ENCODE results near the gene PLD2.
"Not testable (repeated sequence)": the region's sequence is repeated elsewhere in the genome, so short reads cannot be mapped to it uniquely, and the experiment has no call there.

Gene PLD2

GRCh38 chr17:4852567-4853207 is 45.7 kb downstream of the PLD2 start:
- H3K9ac ChIP-seq (ENCODE audit: low read depth, low read length), result no peak overlapping the region
- H3K4me3 ChIP-seq (ENCODE audit: low read length), result no peak overlapping the region
- H3K9me3 ChIP-seq (ENCODE audit: insufficient read depth, low read depth, low read length), result no peaks in the 10 kb centered on the region
- peaks cover 40% of the 10 kb centered on the region for H3K4me1 ChIP-seq (ENCODE audit: insufficient read depth, low read length)
- H3K27me3 ChIP-seq (ENCODE audit: insufficient read depth, low read length), result no peaks in the 10 kb centered on the region
- H3K36me3 ChIP-seq (ENCODE audit: insufficient read depth, low read depth, low read length), result no peaks in the 10 kb centered on the region
- no peak overlapping the region for H3K27ac ChIP-seq (ENCODE audit: low read length)

GRCh38 chr17:4853208-4853671 is 46.3 kb downstream of the PLD2 start:
- H3K27me3 ChIP-seq (ENCODE audit: insufficient read depth, low read length), result no peaks in the 10 kb centered on the region

GRCh38 chr17:4854111-4854681 is 47.2 kb downstream of the PLD2 start:
- Histone ChIP-seq H3K9ac (ENCODE audit: low read depth, low read length) (peak overlapping the region; percentile 0; the same call in 1 of the 2 replicates), H3K4me3 (ENCODE audit: low read length) (no peak overlapping the region), H3K27me3 (ENCODE audit: insufficient read depth, low read length) (no peaks in the 10 kb centered on the region), H3K4me1 (ENCODE audit: insufficient read depth, low read length) (peaks cover 46% of the 10 kb centered on the region), H3K27ac (ENCODE audit: low read length) (no peak overlapping the region), H3K9me3 (ENCODE audit: insufficient read depth, low read depth, low read length) (no peaks in the 10 kb centered on the region), H3K36me3 (ENCODE audit: insufficient read depth, low read depth, low read length) (no peaks in the 10 kb centered on the region)

More at GRCh38 chr17:4853208-4853671, 46.3 kb downstream of the PLD2 start:
- H3K9ac ChIP-seq (ENCODE audit: low read depth, low read length), result no peak overlapping the region
- H3K36me3 ChIP-seq (ENCODE audit: insufficient read depth, low read depth, low read length), result no peaks in the 10 kb centered on the region
- peaks cover 44% of the 10 kb centered on the region for H3K4me1 ChIP-seq (ENCODE audit: insufficient read depth, low read length)
- no peak overlapping the region for H3K4me3 ChIP-seq (ENCODE audit: low read length)
- H3K9me3 ChIP-seq (ENCODE audit: insufficient read depth, low read depth, low read length), result no peaks in the 10 kb centered on the region
- H3K27ac ChIP-seq (ENCODE audit: low read length), result no peak overlapping the region

GRCh38 chr17:4856271-4856936 is 49.5 kb downstream of the PLD2 start:
- Histone ChIP-seq H3K27ac (ENCODE audit: low read length) (no peak overlapping the region), H3K4me3 (ENCODE audit: low read length) (no peak overlapping the region), H3K36me3 (ENCODE audit: insufficient read depth, low read depth, low read length) (peaks cover 7% of the 10 kb centered on the region; the same call in 1 of the 2 replicates), H3K4me1 (ENCODE audit: insufficient read depth, low read length) (peaks cover 44% of the 10 kb centered on the region), H3K9me3 (ENCODE audit: insufficient read depth, low read depth, low read length) (no peaks in the 10 kb centered on the region), H3K9ac (ENCODE audit: low read depth, low read length) (no peak overlapping the region), H3K27me3 (ENCODE audit: insufficient read depth, low read length) (no peaks in the 10 kb centered on the region)

- H3K9me3 ChIP-seq (ENCODE audit: insufficient read depth, low read depth, low read length), result no peaks in the 10 kb centered on the region
- H3K9ac ChIP-seq (ENCODE audit: low read depth, low read length), result peak overlapping the region; percentile 12; the same call in 1 of the 2 replicates
- H3K4me3 ChIP-seq (ENCODE audit: low read length), result no peak overlapping the region
- H3K4me1 ChIP-seq (ENCODE audit: insufficient read depth, low read length), result peaks cover 44% of the 10 kb centered on the region
- no peak overlapping the region for H3K27ac ChIP-seq (ENCODE audit: low read length)
- no peaks in the 10 kb centered on the region for H3K27me3 ChIP-seq (ENCODE audit: insufficient read depth, low read length)
- peaks cover 7% of the 10 kb centered on the region; the same call in 1 of the 2 replicates for H3K36me3 ChIP-seq (ENCODE audit: insufficient read depth, low read depth, low read length)
These were observed 50.0 kb downstream of the PLD2 start for GRCh38 chr17:4856937-4857314.

GRCh38 chr17:4857347-4857746 is 50.4 kb downstream of the PLD2 start:
- H3K4me1 ChIP-seq (ENCODE audit: insufficient read depth, low read length), result peaks cover 44% of the 10 kb centered on the region
- not testable (repeated sequence) for H3K9me3 ChIP-seq (ENCODE audit: insufficient read depth, low read depth, low read length); H3K27me3 ChIP-seq (ENCODE audit: insufficient read depth, low read length); H3K36me3 ChIP-seq (ENCODE audit: insufficient read depth, low read depth, low read length); H3K4me3 ChIP-seq (ENCODE audit: low read length)
- peak overlapping the region; percentile 51; the same call in 1 of the 2 replicates for H3K9ac ChIP-seq (ENCODE audit: low read depth, low read length)
- H3K27ac ChIP-seq (ENCODE audit: low read length), result peak overlapping the region; percentile 28

- no peaks in the 10 kb centered on the region for H3K9me3 ChIP-seq (ENCODE audit: insufficient read depth, low read depth, low read length)
- H3K27ac ChIP-seq (ENCODE audit: low read length), result peak overlapping the region; percentile 32
- H3K9ac ChIP-seq (ENCODE audit: low read depth, low read length), result peak overlapping the region; percentile 51; the same call in 1 of the 2 replicates
- peak overlapping the region; percentile 43; the same call in 1 of the 2 replicates for H3K4me3 ChIP-seq (ENCODE audit: low read length)
- H3K4me1 ChIP-seq (ENCODE audit: insufficient read depth, low read length), result peaks cover 44% of the 10 kb centered on the region
- peaks cover 7% of the 10 kb centered on the region; the same call in 1 of the 2 replicates for H3K36me3 ChIP-seq (ENCODE audit: insufficient read depth, low read depth, low read length)
- no peaks in the 10 kb centered on the region for H3K27me3 ChIP-seq (ENCODE audit: insufficient read depth, low read length)
These were observed 51.3 kb downstream of the PLD2 start for GRCh38 chr17:4858068-4858881.

- Histone ChIP-seq H3K27ac (ENCODE audit: low read length) (peak overlapping the region; percentile 32), H3K4me3 (ENCODE audit: low read length) (no peak overlapping the region; the same call in 1 of the 2 replicates), H3K9ac (ENCODE audit: low read depth, low read length) (peak overlapping the region; percentile 32; the same call in 1 of the 2 replicates), H3K4me1 (ENCODE audit: insufficient read depth, low read length) (peaks cover 38% of the 10 kb centered on the region), H3K36me3 (ENCODE audit: insufficient read depth, low read depth, low read length) (peaks cover 7% of the 10 kb centered on the region; the same call in 1 of the 2 replicates), H3K9me3 (ENCODE audit: insufficient read depth, low read depth, low read length) (no peaks in the 10 kb centered on the region), H3K27me3 (ENCODE audit: insufficient read depth, low read length) (no peaks in the 10 kb centered on the region)
These were observed 51.9 kb downstream of the PLD2 start for GRCh38 chr17:4858882-4859260.

- H3K9me3 ChIP-seq (ENCODE audit: insufficient read depth, low read depth, low read length), result no peaks in the 10 kb centered on the region
- H3K36me3 ChIP-seq (ENCODE audit: insufficient read depth, low read depth, low read length), result peaks cover 7% of the 10 kb centered on the region; the same call in 1 of the 2 replicates
- peak overlapping the region; percentile 53; the same call in 1 of the 2 replicates for H3K4me3 ChIP-seq (ENCODE audit: low read length)
- H3K4me1 ChIP-seq (ENCODE audit: insufficient read depth, low read length), result peaks cover 30% of the 10 kb centered on the region
- H3K27me3 ChIP-seq (ENCODE audit: insufficient read depth, low read length), result no peaks in the 10 kb centered on the region
- H3K27ac ChIP-seq (ENCODE audit: low read length), result no peak overlapping the region
- peak overlapping the region; percentile 54; the same call in 1 of the 2 replicates for H3K9ac ChIP-seq (ENCODE audit: low read depth, low read length)
These were observed 53.1 kb downstream of the PLD2 start for GRCh38 chr17:4859816-4860625.

- no peak overlapping the region for H3K27ac ChIP-seq (ENCODE audit: low read length)
These were observed 53.7 kb downstream of the PLD2 start for GRCh38 chr17:4860651-4861050.

More at GRCh38 chr17:4860651-4861050, 53.7 kb downstream of the PLD2 start:
- Histone ChIP-seq H3K4me3 (ENCODE audit: low read length) (no peak overlapping the region), H3K36me3 (ENCODE audit: insufficient read depth, low read depth, low read length) (peaks cover 7% of the 10 kb centered on the region; the same call in 1 of the 2 replicates), H3K9me3 (ENCODE audit: insufficient read depth, low read depth, low read length) (no peaks in the 10 kb centered on the region), H3K9ac (ENCODE audit: low read depth, low read length) (peak overlapping the region; percentile 54; the same call in 1 of the 2 replicates), H3K27me3 (ENCODE audit: insufficient read depth, low read length) (no peaks in the 10 kb centered on the region), H3K4me1 (ENCODE audit: insufficient read depth, low read length) (peaks cover 30% of the 10 kb centered on the region)

All from iPS-20b (cell line).